CD4-positive, alpha-beta T cell treated with Interleukin-17A for 1 hour (primary cell): ENCODE data around the gene VTCN1.
"Not testable (repeated sequence)": the region's sequence is repeated elsewhere in the genome, so short reads cannot be mapped to it uniquely, and the experiment has no call there.

Experiments used
- DNase-seq: peaks from one replicate; pipeline ENCODE4 v3.0.0-alpha.2; 2020

Gene VTCN1

DNA sequence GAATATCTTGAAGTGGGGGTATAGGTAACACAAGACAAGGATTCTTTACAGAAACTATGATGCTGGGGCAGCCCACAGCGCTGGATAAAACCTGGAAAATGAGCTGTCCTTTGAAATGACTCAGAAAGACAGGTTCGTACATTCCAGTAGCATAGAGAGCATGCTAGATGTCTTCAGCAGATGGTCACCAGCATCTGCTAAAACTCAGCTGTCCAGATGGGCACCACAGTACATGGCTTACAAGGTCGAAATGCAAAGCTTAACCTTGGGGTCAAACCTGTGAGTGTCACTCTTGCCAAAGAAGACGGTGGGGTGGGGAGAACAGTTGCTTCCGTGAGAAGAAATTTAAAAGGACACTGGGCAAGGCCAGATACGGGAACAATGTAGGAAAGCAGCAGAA, 47.9 kb downstream of the VTCN1 start:
- DNase-seq: no peak

DNA sequence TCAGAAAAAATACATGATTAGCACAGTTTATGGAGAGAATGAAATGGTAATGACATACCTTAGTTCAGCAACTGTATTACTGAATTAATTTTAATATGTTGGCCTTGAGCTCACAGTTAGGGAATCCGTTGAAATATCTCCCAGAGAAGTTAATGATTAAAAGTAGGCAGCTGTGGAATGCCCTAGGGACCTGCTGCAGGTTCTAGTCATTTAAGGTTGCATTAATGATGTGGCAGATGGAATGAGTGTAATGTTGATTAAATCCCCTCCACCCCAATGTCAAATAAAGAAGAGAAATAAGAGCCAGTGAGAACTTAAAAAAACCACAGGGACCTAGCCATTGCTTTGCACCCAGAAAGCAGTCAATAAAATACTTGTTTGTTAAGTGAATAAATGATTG, 48.8 kb downstream of the VTCN1 start:
- no peak for DNase-seq

DNA sequence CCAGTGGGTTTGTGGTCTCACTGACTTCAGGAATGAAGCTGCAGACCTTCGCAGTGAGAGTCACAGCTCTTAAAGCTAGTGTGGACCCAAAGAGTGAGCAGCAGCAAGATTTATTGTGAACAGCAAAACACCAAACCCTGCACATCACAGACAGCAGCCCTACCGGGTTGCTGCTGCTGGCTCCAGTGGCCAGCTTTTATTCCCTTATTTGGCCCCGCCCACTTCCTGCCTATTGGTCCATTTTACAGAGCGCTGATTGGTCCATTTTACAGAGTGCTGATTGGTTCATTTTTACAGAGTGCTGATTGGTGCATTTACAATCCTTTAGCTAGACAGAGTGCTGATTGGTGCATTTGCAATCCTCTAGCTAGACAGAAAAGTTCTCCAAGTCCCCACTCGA, 59.4 kb downstream of the VTCN1 start:
- not testable (repeated sequence) for DNase-seq

DNA sequence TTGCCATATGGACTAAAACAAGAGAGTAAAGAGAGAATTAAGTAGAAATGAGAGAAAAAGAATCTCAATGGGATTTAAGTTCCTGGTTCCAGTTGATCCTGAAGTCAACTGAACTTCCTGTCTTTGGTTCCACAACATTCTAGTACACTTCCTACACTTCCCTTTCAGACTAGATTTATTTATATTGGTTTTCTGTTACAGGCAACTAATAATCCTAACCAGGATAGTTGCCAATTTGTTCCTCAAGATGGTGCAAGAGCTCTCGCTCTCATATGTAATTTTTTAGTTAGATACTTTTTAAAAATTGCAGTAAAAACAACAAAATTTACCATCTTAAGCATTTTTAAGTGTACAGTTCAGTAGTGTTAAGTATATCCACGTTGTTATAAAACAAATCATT, 60.4 kb downstream of the VTCN1 start:
- DNase-seq: no peak

- no peak for DNase-seq
These were observed 62.7 kb downstream of the VTCN1 start for GRCh38 chr1:117147856-117148588.

DNA sequence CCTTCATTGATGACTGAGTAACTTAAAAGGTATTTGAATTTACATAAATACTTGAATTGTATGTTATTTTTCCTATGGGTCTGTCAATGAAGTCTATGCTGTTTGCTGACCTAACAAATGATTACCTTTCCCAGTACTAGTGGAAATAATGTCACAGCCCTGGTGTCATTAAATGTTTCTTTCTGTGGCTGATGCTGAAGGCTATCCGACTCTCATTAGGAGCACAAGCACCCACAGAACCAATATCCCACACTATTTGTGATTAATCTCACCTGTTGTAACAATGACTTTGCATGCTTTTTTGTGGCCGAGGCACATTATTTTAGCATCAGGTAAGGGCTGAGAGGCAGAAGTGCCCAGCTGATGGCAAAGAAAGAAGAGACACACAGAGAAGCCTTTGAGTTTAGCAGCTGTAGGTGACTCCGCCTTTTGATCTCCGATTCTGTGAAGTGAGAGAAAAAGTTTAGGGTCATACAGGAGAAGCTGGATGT, 63.3 kb downstream of the VTCN1 start:
- no peak for DNase-seq

GRCh38 chr1:117146575-117147340, 64.0 kb downstream of the VTCN1 start:
- DNase-seq: no peak

DNA sequence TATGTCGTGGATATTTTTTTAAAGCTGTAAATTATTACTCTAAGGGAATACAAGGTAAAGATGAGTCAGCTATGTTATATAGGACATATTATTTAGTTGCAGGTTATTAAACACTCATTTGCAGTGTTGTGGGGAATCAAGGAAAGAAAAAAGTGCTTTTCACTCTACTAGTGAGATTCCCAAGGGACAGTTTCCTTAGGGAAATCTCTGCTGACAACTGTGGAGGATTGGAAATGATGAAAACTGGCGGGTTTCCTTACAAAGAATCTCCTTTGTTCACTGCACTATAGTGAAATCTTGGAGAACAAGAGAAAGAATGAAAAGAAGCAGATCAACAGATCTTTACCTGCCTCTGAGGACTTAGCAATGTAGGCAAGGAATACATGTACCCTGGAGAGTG, 64.7 kb downstream of the VTCN1 start:
- no peak for DNase-seq

DNA sequence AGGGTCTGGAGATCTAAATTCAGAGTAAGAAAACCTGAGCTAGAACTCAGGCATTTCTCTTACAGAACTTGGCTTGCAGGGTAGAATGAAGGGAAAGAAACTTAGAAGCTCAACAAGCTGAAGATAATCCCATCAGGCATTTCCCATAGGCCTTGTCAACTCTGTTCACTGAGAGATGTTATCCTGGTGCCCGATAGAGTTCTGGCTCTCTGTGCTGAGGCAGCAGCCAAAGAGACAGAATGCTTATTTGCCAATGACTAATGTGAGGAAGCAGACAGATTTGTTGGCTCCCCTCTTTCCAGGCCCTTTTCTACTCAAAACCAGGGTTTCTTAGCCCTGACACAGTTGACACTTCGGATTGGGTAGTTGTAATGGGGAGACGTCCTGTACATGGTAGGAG, 66.9 kb downstream of the VTCN1 start:
- DNase-seq: no peak

DNA sequence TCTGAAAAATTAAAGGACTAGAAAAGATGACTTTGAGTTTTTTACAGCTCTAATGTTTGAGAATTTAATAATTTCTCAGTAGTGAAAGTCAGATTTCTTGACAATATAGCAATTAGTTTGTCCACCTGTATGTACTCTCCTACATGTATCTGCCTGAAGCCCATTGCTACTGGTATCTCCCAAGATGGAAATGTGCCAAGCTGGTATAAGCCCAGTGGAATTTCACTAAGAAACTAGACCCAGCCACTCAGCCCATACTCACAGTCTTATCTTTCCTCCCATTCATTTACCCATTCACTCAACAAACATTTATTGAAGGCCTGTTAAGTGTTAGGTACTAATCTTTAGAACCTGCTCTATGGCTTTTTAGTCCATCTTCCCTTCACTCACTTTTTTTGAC, 67.6 kb downstream of the VTCN1 start:
- DNase-seq: no peak

GRCh38 chr1:117142200-117142599, 68.5 kb downstream of the VTCN1 start:
- DNase-seq: no peak

- DNase-seq: no peak
These were observed 72.2 kb downstream of the VTCN1 start for GRCh38 chr1:117138561-117138960.

DNA sequence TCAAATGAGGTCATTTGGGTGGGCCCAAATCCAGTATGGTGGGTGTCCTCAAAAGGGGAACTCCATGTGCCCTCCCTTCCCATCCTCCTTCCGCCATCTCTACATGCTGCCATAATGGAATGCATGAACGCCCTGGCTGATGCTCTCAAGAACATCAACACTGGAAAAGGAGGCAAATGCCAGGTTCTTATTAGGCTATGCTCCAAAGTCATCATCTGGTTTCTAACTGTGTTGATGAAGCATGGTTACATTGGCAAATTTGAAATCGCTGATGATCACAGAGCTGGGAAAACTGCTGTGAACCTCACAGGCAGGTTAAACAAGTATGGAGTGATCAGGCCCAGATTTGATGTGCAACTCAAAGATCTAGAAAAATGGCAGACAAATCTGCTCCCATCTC, 72.6 kb downstream of the VTCN1 start:
- no peak for DNase-seq

DNA sequence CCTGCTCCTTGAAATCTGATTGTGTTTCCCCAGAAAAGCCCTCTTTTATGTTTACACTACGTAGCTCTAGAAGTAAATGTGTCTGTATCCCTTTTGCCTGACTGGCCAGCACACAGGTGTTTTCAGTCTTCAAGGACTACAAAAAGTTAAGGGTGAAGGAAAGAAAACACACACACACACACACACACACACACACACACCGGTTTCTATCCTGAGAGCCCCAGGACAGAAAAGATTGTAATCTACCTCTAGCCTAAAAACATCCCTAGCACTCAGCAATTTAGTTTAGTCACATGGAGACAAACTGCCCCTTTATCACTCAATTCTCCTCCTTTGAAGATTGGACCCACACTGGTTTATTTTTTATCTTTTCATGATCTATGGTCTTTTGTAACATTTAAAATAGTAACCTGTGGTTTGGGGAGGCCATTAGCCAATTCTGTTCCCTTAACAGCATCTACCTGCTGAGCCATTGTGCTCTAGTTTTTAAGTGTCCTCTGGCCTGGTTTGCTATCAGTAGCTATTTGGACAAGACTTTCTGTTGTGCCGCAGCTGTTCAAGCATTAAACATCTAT, 73.4 kb downstream of the VTCN1 start:
- no peak for DNase-seq

DNA sequence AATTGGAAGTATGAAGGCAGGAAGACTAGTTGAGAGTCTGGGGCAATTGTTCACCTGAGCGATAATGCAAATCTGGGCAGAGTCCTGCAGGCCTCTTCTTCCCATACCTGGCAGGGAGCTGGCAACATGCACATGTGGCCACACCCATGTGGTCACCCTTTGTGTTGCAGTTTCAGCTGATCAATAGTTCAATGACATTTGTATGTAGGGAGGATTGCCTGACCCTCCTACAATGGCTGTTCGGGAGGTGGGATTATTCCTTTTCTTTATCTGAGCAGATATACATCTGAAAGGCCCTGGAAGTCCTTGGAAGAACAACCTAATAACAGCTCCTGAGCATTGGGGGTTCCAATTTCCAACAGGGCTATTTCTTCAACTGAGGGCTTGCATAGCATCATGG, 74.0 kb downstream of the VTCN1 start:
- no peak for DNase-seq

GRCh38 chr1:117135329-117135728, 75.4 kb downstream of the VTCN1 start:
- DNase-seq: no peak

GRCh38 chr1:117130526-117130925, 80.2 kb downstream of the VTCN1 start:
- no peak for DNase-seq

DNA sequence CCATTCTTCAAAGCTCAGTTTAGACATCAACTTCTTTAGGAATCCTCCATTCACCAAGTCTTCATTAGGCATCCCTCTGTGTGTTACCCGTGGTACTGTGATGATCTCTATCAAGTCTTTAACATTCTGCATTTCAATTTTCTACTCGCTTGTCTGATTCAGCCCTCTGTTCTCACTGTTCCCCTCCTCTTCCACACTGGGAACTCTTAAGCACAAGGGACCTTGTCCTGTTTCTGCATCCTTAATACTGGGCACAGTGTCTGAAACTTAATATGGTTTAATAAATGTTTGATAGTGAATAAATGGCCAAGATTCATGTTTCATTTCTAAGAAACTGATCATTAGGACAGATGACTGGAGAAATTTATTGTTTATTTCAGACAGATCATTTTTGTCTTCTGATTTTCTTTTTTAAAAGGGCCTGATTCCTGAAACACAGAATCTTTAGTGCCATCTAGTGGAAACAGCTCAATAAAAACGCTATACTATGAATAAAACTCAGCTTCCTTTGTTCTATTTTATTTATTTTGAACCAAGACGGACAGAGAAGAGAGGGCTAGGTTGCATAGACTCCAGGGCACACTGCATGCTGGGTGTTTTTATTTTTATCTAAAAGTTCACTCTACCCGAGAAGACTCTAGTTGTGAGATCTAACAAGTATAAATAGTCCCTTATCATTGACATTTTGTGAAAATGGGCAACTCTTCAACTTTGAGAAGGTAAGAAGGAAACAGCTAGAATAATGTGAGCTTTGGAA, 82.2 kb downstream of the VTCN1 start:
- peak; percentile 50 for DNase-seq

DNA sequence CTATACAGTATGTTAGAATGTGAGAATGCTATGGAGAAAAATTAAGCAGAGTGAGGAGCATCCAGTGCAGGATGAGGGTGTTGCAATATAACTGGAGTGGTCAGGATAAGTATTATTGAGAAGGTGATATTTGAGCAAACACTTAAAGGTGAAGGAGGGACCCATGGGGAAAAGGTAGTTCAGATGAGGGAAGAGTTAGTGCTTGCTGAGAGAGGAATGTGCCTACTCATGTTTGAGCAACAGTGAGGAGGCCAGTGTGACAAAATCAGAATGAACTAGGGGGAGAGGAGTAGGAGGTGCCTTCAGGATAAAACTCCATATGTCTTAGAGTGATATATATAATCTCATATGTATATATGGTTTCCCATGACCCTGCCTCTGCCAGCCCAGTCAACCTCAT, 82.9 kb downstream of the VTCN1 start:
- no peak for DNase-seq

GRCh38 chr1:117124661-117125060, 86.1 kb downstream of the VTCN1 start:
- no peak for DNase-seq

GRCh38 chr1:117123274-117123673, 87.5 kb downstream of the VTCN1 start:
- DNase-seq: no peak

- DNase-seq: no peak
These were observed 88.2 kb downstream of the VTCN1 start for GRCh38 chr1:117122330-117123025.
